GM19351 (cell line): ENCODE measurements around the gene MKNK2.
"Not testable (repeated sequence)": the region's sequence is repeated elsewhere in the genome, so short reads cannot be mapped to it uniquely, and the experiment has no call there.

Experiments used
- ATAC-seq: cut with Tn5 transposase; IDR thresholded peaks from one replicate; pipeline ENCODE4 v1.9.1; 2021; ENCODE audit warnings: mild to moderate bottlenecking, moderate library complexity; ENCODE audit not compliant: unreplicated experiment

The MKNK2 gene

DNA sequence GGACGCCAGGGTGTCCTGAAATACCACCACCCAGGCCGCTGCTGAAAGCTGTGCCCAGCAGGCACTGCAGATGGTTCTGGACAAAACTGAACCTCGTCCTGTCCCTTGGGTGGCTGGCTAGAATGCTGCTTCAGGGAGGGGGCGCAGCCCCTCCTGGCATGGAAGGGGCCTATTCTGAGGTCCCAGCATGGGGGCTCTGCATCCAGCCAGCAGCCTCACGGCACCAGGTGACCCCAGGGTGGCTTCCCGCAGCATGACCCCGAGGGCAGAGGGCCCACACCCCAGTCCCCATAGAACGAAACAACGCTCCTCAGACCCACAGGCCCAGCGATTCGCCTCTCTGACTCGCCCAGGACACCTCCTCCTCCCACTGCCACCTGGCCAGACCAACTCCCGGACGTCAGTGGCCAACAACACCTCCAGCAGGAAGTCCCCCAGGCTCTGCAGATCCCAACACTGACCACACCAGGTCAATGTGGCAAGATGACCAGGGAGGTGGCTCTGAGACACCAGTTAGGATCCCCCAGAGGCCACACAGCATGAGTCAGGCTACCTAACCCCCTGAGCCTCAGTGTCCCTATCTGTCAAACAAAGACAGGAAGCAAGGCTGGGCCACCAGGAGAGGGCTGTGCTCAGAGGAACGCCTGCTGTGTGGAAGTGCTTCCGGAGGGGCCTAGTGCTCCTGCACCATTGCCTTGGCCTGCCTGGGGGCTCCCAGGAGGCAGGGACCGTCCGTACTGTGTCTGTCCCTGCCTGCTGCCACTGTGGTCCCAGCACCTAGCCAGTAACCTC is 6.1 kb downstream of the MKNK2 start:
- ATAC-seq: no peak

- ATAC-seq: no peak
These were observed 6.9 kb downstream of the MKNK2 start for GRCh38 chr19:2043961-2044708.

DNA sequence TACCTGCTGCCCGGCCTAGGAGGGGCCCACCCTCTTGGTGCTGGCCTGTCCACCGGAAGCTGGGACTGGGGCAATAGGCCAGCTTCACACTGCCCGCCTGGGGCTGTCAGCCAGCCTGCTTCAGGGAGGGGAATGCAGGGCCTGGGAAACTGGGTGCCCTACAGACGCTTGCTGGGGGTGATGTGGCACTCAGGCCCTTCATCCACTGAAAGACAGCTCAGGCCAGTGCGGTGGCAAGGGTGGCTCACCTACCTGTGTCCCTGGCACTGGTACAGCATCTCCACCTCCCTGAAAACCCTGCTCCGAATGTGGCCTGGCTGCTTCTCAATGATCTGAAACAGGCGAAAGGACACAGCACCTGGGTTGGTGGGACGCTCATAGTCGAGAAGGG is 7.8 kb downstream of the MKNK2 start:
- no peak for ATAC-seq

DNA sequence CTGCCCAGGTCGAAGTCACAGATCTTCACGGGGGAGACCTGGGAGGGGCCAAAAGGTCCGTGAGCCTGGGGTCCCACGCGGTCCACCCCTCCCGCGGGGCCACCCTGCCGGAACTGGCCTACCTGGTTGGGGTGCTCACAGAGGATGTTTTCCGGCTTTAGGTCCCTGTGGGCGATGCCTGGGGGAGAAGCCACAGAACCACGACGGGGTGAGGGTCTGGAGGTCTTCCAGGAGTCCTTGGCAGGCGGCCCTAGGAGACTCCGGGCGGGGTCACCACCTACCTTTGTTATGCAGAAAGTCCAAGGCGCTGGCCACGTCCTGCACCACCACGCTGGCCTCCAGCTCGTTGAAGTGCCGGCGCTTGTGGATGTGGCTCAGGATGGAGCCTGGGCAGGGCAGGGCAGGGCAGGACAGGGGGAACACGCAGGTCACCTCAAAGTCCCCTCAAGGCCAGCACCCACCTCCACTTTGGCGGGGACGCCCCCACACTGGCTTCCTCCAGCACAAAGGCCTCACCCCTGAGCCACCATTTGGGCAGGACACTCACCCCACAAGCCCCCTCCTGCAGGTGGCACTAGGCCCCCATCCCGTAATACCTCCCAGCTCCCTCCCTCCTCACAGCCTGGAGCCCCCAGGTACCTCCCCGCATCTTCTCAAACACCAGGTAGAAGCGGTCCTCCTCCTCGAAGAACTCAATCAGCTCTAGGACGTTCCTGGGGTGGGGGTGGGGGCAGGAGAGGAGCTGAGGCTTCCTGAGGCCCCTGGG is 8.4 kb downstream of the MKNK2 start:
- no peak for ATAC-seq

- peak; percentile 81 for ATAC-seq
These were observed 9.2 kb downstream of the MKNK2 start for GRCh38 chr19:2041683-2042484.

- ATAC-seq: no peak
These were observed 9.7 kb downstream of the MKNK2 start for GRCh38 chr19:2041433-2041682.

- no peak for ATAC-seq
These were observed 10.2 kb downstream of the MKNK2 start for GRCh38 chr19:2040647-2041432.

GRCh38 chr19:2039959-2040646 is 10.9 kb downstream of the MKNK2 start:
- no peak for ATAC-seq

DNA sequence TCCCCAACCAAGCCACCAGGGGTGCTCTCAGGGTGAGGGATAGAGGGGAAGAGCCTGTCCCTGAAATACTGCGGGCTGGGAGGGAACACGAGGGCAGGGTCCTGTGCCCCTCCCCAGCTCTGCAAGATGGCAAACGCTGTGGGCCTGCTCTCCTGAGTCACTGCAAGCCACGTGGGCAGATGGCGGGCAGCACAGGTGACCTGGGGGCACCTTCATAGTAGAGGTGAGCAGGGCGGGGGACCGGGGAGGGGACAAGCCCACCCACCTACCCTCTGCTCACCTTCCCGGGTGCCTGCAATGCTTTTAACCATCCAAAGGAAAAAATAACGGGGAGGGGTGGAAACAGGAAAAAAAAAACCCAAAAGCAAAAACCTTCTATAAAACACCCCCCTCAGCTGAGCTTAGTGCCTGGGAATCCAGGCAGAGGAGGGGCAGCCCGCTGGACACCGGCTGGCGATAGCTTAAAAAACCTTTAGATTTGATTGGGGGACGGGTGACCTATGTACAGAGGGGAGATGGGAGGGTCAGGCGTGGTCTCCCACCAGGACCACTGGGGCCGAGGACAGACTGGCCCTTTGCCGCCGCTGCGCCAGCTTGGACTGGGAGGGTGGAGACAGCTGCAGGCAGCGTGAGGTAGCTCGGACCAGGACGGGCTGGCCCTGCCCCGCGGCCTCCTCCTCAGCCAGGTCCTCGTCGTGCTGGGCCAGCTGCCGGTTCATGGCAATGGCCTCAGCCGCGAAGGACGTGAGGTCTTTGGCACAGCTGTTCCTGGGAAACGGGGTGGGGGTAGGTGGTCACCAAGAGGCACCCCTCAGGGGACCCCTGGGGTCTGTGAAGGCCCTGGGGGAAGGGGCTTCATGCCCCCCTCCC is 11.7 kb downstream of the MKNK2 start:
- no peak for ATAC-seq

DNA sequence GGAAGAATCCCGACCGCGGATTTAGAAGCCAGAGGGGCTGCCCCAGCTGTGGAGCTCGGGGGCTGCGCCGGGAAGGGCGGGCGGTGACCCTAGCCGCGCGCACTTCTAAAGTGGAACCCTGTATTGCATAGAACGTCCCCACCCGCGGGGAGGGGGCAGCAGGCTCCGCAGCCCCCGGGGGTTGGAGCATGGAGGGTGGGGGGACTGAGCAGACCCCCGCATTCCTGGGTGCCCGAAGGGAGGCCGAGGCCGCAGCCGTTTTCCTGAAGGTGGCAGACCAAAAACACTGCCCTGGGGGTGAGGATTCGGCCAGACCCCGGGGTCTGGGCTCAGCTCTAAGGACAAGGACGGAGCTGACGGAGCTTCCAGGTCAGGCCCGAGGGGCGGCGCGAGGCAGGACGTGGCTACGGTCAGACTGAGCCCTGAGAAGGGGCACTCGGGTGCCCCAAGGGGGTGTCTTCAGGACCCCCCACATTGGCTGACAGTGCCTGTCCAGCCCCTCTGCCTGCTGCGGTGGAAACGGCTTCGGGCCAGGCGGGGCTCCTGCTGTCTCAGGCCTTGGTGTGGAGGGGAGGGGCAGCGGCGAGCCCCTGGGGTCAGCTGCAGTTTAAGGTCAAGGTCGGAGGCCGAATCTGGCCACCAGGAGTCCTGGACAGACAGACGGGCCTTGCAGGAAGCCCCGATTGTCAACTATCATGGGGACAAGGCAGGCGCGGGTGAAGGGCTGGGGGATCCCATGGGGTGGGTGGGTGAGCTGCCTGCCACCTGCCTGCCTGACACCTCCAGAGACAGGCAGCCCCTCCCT is 12.6 kb downstream of the MKNK2 start:
- no peak for ATAC-seq

GRCh38 chr19:2037651-2038255 is 13.3 kb downstream of the MKNK2 start:
- no peak for ATAC-seq

GRCh38 chr19:2036424-2036823 is 14.6 kb downstream of the MKNK2 start:
- no peak for ATAC-seq

DNA sequence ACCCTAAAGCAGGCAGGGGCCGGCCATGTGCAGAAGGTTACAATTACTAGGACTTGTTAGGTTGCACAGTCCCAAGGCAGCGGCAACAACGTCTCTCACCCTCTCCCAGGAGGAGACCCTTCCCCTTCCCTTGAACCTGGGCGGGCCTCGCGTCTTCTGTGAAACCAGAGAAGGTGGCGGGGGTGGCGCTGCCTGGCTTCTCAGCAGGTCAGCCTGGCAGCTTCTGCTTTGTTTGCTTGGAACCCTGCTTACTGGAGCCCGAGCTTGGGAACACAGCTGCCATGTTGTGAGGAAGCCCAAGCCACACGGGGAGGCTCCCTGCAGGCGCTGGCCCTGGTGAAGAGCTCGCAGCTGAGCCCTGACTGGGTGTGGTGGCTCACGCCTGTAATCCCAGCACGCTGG is 15.5 kb downstream of the MKNK2 start:
- ATAC-seq: no peak

- ATAC-seq: no peak
These were observed 16.1 kb downstream of the MKNK2 start for GRCh38 chr19:2034729-2035589.

DNA sequence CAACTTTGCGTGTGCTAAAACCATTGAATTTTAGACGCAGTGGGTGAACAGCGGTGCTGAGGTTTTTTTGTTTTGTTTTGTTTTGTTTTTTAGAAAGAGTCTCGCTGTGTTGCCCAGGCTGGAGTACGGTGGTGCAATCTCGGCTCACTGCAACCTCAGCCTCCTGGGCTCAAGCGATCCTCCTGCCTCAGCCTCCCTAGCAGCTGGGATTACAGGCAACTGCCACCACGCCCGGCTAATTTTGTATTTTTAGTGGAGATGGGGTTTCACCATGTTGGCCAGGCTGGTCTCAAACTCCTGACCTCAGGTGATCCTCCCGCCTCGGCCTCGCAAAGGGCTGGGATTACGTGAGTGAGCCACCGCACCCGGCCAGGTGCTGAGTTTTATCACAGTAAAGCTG is 16.8 kb downstream of the MKNK2 start:
- ATAC-seq: not testable (repeated sequence)

GRCh38 chr19:2033825-2034159 is 17.3 kb downstream of the MKNK2 start:
- no peak for ATAC-seq
